Calu3 (cell line): Measurements from ENCODE around the gene CD302. TPM values are rescaled to one million over a fixed set of nuclear protein-coding genes. Genes with fewer than 3 reads are reported as not detected.

Experiments
- BruUV-seq: library from RNA; stranded (reverse); fragments of 400-500 nt; replicated peaks from 2 replicates; lab custom pipeline; 2021; lab: Mats Ljungman, UMichigan
- CTCF ChIA-PET: fragments of 300-600 bp; sonication (Branson Sonifier 250); formaldehyde crosslinking; loops from one replicate; lab custom pipeline; 2022; ENCODE audit warnings: antibody characterized with exemption; lab: Charles Lee
- DNase-seq: peaks from one replicate; pipeline ENCODE4 v3.0.0; 2022
- H3K27ac Mint-ChIP-seq: one replicate; pipeline ENCODE4 v1.8.0; 2022; ENCODE audit warnings: mixed read lengths; ENCODE audit not compliant: unreplicated experiment
- H3K27me3 Mint-ChIP-seq: one replicate; pipeline ENCODE4 v1.8.0; 2022; ENCODE audit warnings: mixed read lengths; ENCODE audit not compliant: unreplicated experiment
- H3K36me3 Mint-ChIP-seq: one replicate; pipeline ENCODE4 v1.8.0; 2022; ENCODE audit warnings: mild to moderate bottlenecking, moderate library complexity, mixed read lengths; ENCODE audit not compliant: insufficient read depth, unreplicated experiment
- H3K4me1 Mint-ChIP-seq: one replicate; pipeline ENCODE4 v1.8.0; 2022; ENCODE audit warnings: mild to moderate bottlenecking, low read depth, mixed read lengths; ENCODE audit not compliant: unreplicated experiment
- H3K4me3 Mint-ChIP-seq: one replicate; pipeline ENCODE4 v1.8.0; 2022; ENCODE audit warnings: mild to moderate bottlenecking, low read depth, moderate library complexity, mixed read lengths; ENCODE audit not compliant: unreplicated experiment
- H3K9me3 Mint-ChIP-seq: one replicate; pipeline ENCODE4 v1.8.0; 2022; ENCODE audit warnings: low read depth, mixed read lengths; ENCODE audit not compliant: unreplicated experiment
- CTCF ChIP-seq: fragments of 200-600 bp; IDR thresholded peaks from one replicate; pipeline ENCODE4 v1.8.0; 2022; ENCODE audit warnings: antibody characterized with exemption; ENCODE audit not compliant: unreplicated experiment
- intact Hi-C: fragments of 100-400 bp; cut with micrococcal nuclease; formaldehyde crosslinking; loops from one replicate; pipeline ENCODE4 v1.10.0; 2022; ENCODE audit not compliant: unreplicated experiment
- total RNA-seq: library from RNA; stranded (reverse); gene quantifications from 2 replicates; pipeline ENCODE4 v1.2.3, GENCODE V29; 2022

The CD302 gene
- total RNA-seq, 1 experiment from 2014 or later, result 5.4 TPM

GRCh38 chr2:159818940-159819339 is 20.9 kb upstream of the CD302 start:
- Mint-ChIP-seq H3K4me3 (no peak overlapping the region), H3K27ac (no peak overlapping the region), H3K4me1 (no peaks in the 10 kb centered on the region), H3K27me3 (no peaks in the 10 kb centered on the region), H3K9me3 (no peaks in the 10 kb centered on the region), H3K36me3 (peaks cover 7% of the 10 kb centered on the region)
- intact Hi-C loops, result no loop called here
- no peak for TF ChIP-seq CTCF
- CTCF ChIA-PET, result no interaction called here
- BruUV-seq, result no TSS peak
- DNase-seq, result no peak

- Mint-ChIP-seq H3K4me3 (no peak overlapping the region), H3K4me1 (no peaks in the 10 kb centered on the region), H3K9me3 (no peaks in the 10 kb centered on the region), H3K27ac (no peak overlapping the region), H3K36me3 (peaks cover 4% of the 10 kb centered on the region), H3K27me3 (no peaks in the 10 kb centered on the region)
- intact Hi-C loops, result no loop called here
- DNase-seq, result no peak
- BruUV-seq, result no TSS peak
- no peak for TF ChIP-seq CTCF
- CTCF ChIA-PET, result no interaction called here
Measured at GRCh38 chr2:159817283-159817682, 19.3 kb upstream of the CD302 start.

- peaks cover 9% of the 10 kb centered on the region for H3K36me3 Mint-ChIP-seq
- no peak for DNase-seq
- no peak for TF ChIP-seq CTCF
- intact Hi-C loops, result no loop called here
- no peaks in the 10 kb centered on the region for H3K4me1 Mint-ChIP-seq
- no peaks in the 10 kb centered on the region for H3K9me3 Mint-ChIP-seq
- H3K27ac Mint-ChIP-seq, result no peak overlapping the region
- H3K27me3 Mint-ChIP-seq, result no peaks in the 10 kb centered on the region
- H3K4me3 Mint-ChIP-seq, result no peak overlapping the region
- CTCF ChIA-PET, result no interaction called here
- no TSS peak for BruUV-seq
Measured at GRCh38 chr2:159811232-159811631, 13.2 kb upstream of the CD302 start.

- TF ChIP-seq CTCF, result no peak
- intact Hi-C loops, result loop anchor here (10.0 kb wide), 1 partner anchor 157 kb away; no protein-coding TSS in a partner anchor
- CTCF ChIA-PET, result no interaction called here
- H3K27ac Mint-ChIP-seq, result no peak overlapping the region
- H3K4me3 Mint-ChIP-seq, result no peak overlapping the region
- no TSS peak for BruUV-seq
- peaks cover 5% of the 10 kb centered on the region for H3K36me3 Mint-ChIP-seq
- DNase-seq, result no peak
- H3K27me3 Mint-ChIP-seq, result no peaks in the 10 kb centered on the region
- no peaks in the 10 kb centered on the region for H3K4me1 Mint-ChIP-seq
- no peaks in the 10 kb centered on the region for H3K9me3 Mint-ChIP-seq
Measured at GRCh38 chr2:159808032-159808425, 10.0 kb upstream of the CD302 start.
